Glutamatergic neuron (in vitro differentiated cells): Measurements from ENCODE around the gene ZNF793. TPM values are rescaled to one million over a fixed set of nuclear protein-coding genes. Genes with fewer than 3 reads are reported as not detected.
A peak's percentile ranks its signal among the peaks of the same experiment; 100 is the strongest.

Source experiments
- DNase-seq: peaks from one replicate; pipeline ENCODE4 v3.0.0; 2022
- H3K27ac Mint-ChIP-seq: one replicate; pipeline ENCODE4 v1.8.0; 2020; ENCODE audit warnings: mild to moderate bottlenecking, mixed read lengths, inconsistent platforms; ENCODE audit not compliant: unreplicated experiment
- H3K27me3 Mint-ChIP-seq: one replicate; pipeline ENCODE4 v1.8.0; 2020; ENCODE audit warnings: mild to moderate bottlenecking, moderate library complexity, mixed read lengths, inconsistent platforms; ENCODE audit not compliant: unreplicated experiment
- H3K36me3 Mint-ChIP-seq: one replicate; pipeline ENCODE4 v1.8.0; 2020; ENCODE audit warnings: mild to moderate bottlenecking, mixed read lengths, inconsistent platforms; ENCODE audit not compliant: unreplicated experiment
- H3K4me1 Mint-ChIP-seq: one replicate; pipeline ENCODE4 v1.8.0; 2020; ENCODE audit warnings: mild to moderate bottlenecking, low read depth, mixed read lengths, inconsistent platforms; ENCODE audit not compliant: unreplicated experiment
- H3K4me3 Mint-ChIP-seq: one replicate; pipeline ENCODE4 v1.8.0; 2020; ENCODE audit warnings: mild to moderate bottlenecking, mixed read lengths, inconsistent platforms; ENCODE audit not compliant: unreplicated experiment
- H3K9me3 Mint-ChIP-seq: one replicate; pipeline ENCODE4 v1.8.0; 2020; ENCODE audit warnings: mild to moderate bottlenecking, moderate library complexity, mixed read lengths, inconsistent platforms; ENCODE audit not compliant: unreplicated experiment
- total RNA-seq: library from RNA; stranded (reverse); fragmentation: NEBNext Ultra II Directional; extraction: Animal tissue kit (Norgen Biotek cat#: 25700); gene quantifications from one replicate; pipeline ENCODE4 v1.2.1, GENCODE V29; 2021; ENCODE audit not compliant: unreplicated experiment
- TF ChIP-seq, protein P1 (sequence below): fragments of 200-600 bp; sonication (generic); IDR thresholded peaks from one replicate; pipeline ENCODE4 v1.5.0; 2021; ENCODE audit not compliant: partially characterized antibody, unreplicated experiment

Gene ZNF793
- total RNA-seq, 1 donor from 2014 or later, result 19.4 TPM

GRCh38 chr19:37468961-37469777, 37.6 kb upstream of the ZNF793 start, which contains the start of gene ZNF570:
ZNF570 (plus strand) TSS chr19:37469356; CDS start chr19:37470355, 999 bp downstream.
- TF ChIP-seq, protein P1, sequence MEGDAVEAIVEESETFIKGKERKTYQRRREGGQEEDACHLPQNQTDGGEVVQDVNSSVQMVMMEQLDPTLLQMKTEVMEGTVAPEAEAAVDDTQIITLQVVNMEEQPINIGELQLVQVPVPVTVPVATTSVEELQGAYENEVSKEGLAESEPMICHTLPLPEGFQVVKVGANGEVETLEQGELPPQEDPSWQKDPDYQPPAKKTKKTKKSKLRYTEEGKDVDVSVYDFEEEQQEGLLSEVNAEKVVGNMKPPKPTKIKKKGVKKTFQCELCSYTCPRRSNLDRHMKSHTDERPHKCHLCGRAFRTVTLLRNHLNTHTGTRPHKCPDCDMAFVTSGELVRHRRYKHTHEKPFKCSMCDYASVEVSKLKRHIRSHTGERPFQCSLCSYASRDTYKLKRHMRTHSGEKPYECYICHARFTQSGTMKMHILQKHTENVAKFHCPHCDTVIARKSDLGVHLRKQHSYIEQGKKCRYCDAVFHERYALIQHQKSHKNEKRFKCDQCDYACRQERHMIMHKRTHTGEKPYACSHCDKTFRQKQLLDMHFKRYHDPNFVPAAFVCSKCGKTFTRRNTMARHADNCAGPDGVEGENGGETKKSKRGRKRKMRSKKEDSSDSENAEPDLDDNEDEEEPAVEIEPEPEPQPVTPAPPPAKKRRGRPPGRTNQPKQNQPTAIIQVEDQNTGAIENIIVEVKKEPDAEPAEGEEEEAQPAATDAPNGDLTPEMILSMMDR, result no peak
- H3K9me3 Mint-ChIP-seq, result peaks cover 26% of the 10 kb centered on the region

GRCh38 chr19:37470216-37470615, 36.5 kb upstream of the ZNF793 start:
- no peak for DNase-seq
- H3K9me3 Mint-ChIP-seq, result peaks cover 26% of the 10 kb centered on the region
- peaks cover 17% of the 10 kb centered on the region for H3K4me1 Mint-ChIP-seq
- H3K36me3 Mint-ChIP-seq, result peaks cover 18% of the 10 kb centered on the region
- H3K27ac Mint-ChIP-seq, result peak overlapping the region; percentile 95
- peaks cover 10% of the 10 kb centered on the region for H3K27me3 Mint-ChIP-seq
- peak overlapping the region; percentile 97 for H3K4me3 Mint-ChIP-seq
- TF ChIP-seq, protein P1, result no peak

More at GRCh38 chr19:37468961-37469777, 37.6 kb upstream of the ZNF793 start, which contains the start of gene ZNF570:
- Mint-ChIP-seq H3K4me1 (peaks cover 17% of the 10 kb centered on the region), H3K4me3 (peak within 1 kb of the TSS; percentile 97), H3K36me3 (peaks cover 27% of the 10 kb centered on the region), H3K27me3 (peaks cover 10% of the 10 kb centered on the region), H3K27ac (peak within 1 kb of the TSS; percentile 95)
- peak; percentile 93 for DNase-seq

DNA sequence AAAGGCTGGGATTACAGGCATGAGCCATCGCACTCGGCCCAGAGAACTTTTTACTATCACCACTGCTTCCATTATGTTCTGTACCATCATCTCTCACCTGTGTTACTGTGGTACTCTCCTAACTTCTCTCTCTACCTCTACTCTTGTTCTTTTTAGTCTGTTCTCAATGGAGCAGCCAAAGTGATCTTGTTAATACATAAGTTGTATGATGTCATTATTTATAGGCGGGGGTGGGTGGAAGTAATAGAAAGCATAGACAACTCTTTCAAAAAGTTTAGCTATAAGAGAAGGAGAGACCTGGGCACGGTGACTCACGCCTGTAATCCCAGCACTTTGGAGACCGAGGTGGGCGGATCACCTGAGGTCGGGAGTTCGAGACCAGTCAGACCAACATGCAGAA, 34.6 kb upstream of the ZNF793 start:
- TF ChIP-seq, protein P1, result no peak
- DNase-seq, result no peak
- H3K4me1 Mint-ChIP-seq, result peaks cover 12% of the 10 kb centered on the region
- peaks cover 37% of the 10 kb centered on the region for H3K36me3 Mint-ChIP-seq
- peaks cover 18% of the 10 kb centered on the region for H3K9me3 Mint-ChIP-seq
- no peak overlapping the region for H3K4me3 Mint-ChIP-seq
- no peak overlapping the region for H3K27ac Mint-ChIP-seq
- H3K27me3 Mint-ChIP-seq, result peaks cover 10% of the 10 kb centered on the region

GRCh38 chr19:37484406-37485168, 22.2 kb upstream of the ZNF793 start:
- no peak overlapping the region for H3K4me3 Mint-ChIP-seq
- H3K27me3 Mint-ChIP-seq, result peaks cover 6% of the 10 kb centered on the region
- TF ChIP-seq, protein P1, result no peak
- peaks cover 32% of the 10 kb centered on the region for H3K9me3 Mint-ChIP-seq
- no peak overlapping the region for H3K27ac Mint-ChIP-seq
- H3K36me3 Mint-ChIP-seq, result peaks cover 64% of the 10 kb centered on the region
- no peak for DNase-seq
- no peaks in the 10 kb centered on the region for H3K4me1 Mint-ChIP-seq
